OCI-LY3 (cell line): ENCODE measurements around the gene PPP1R15B.

Experiments
- H2AFZ ChIP-seq: fragments of 200-600, 300-600 bp; shearing (Covaris generic); 2 replicates; pipeline ENCODE4 v1.6.0; 2014; ENCODE audit warnings: antibody characterized with exemption, low read depth, low read length
- H3K27ac ChIP-seq: fragments of 200-600, 300-600 bp; sonication (generic); 2 replicates; pipeline ENCODE4 v1.5.1; 2014; ENCODE audit warnings: mild to moderate bottlenecking, low read length, moderate library complexity, mixed read lengths
- H3K27me3 ChIP-seq: fragments of 200-600, 300-600 bp; sonication (generic); 2 replicates; pipeline ENCODE4 v1.6.1; 2014; ENCODE audit warnings: low read depth, low read length, mixed read lengths
- H3K36me3 ChIP-seq: fragments of 200-600, 300-600 bp; sonication (generic); replicated peaks from 2 replicates; pipeline ENCODE3; 2014; ENCODE audit warnings: low read depth, low read length, mixed read lengths
- H3K4me1 ChIP-seq: fragments of 300-600, 200-600 bp; sonication (generic); 2 replicates; pipeline ENCODE4 v1.6.1; 2014; ENCODE audit warnings: low read length, mixed read lengths
- H3K4me2 ChIP-seq: fragments of 200-600, 300-600 bp; sonication (generic); 2 replicates; pipeline ENCODE4 v1.6.1; 2014; ENCODE audit warnings: low read length, mixed read lengths
- H3K4me3 ChIP-seq: fragments of 300-600, 200-600 bp; sonication (generic); 2 replicates; pipeline ENCODE4 v1.5.1; 2014; ENCODE audit warnings: antibody characterized with exemption, mild to moderate bottlenecking, low read length, moderate library complexity
- H3K79me2 ChIP-seq: fragments of 300-600, 200-600 bp; shearing (Covaris generic); 2 replicates; pipeline ENCODE4 v1.6.1; 2014; ENCODE audit warnings: mild to moderate bottlenecking, low read length, mixed read lengths
- H3K9ac ChIP-seq: fragments of 300-600, 200-600 bp; shearing (Covaris generic); 2 replicates; pipeline ENCODE4 v1.6.0; 2014; ENCODE audit warnings: mild to moderate bottlenecking, low read length, moderate library complexity
- H3K9me3 ChIP-seq: fragments of 200-600, 300-600 bp; shearing (Covaris generic); 2 replicates; pipeline ENCODE4 v1.6.1; 2014; ENCODE audit warnings: low read length, mixed read lengths; ENCODE audit not compliant: insufficient read depth
- H4K20me1 ChIP-seq: fragments of 200-600, 300-600 bp; sonication (generic); 2 replicates; pipeline ENCODE4 v1.6.1; 2016; ENCODE audit warnings: low read length, mixed read lengths; ENCODE audit not compliant: insufficient read depth
- EZH2phosphoT487 ChIP-seq: fragments of 200-600 bp; shearing (Covaris generic); IDR thresholded peaks from 2 replicates; pipeline ENCODE4 v1.6.1; 2018; ENCODE audit warnings: antibody characterized with exemption, mixed run types, low read depth
- TF ChIP-seq, protein P1 (sequence below): fragments of 200-600, 300-600 bp; sonication (generic); IDR thresholded peaks from 2 replicates; pipeline ENCODE4 v1.5.1; 2014; ENCODE audit warnings: antibody characterized with exemption, low read length, low read depth

Gene PPP1R15B

DNA sequence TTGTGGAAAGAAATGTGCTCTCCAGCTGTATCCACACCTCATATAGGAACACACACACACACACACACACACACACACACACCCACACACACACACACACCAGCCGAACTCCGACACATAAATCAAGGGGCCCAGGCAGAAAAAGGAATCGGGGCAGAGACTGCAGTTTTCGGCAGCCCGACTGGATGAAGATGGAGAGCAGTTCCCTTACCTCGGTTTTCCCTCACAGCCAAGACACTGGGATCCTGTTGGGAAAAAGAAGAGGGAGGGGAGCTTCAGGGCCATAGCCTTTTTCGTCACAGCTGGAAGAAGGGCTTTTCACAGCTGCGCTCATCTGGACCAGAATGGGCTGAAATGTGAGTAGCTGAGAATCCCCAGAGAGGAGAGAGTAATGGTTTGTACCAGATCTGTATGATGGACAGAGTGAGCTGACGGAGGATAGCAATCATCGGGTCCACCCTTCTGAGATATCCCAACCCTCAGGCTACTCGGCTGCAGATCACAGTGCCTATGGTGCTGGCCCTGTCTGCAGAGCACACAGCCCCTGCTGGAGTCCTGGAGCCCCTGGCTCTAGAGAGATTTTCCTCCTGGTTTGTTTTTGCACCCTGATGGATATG lies 45.3 kb upstream of the PPP1R15B start:
- H3K4me1 ChIP-seq: peaks cover 29% of the 10 kb centered on the region
- H4K20me1 ChIP-seq: no peaks in the 10 kb centered on the region
- H3K27me3 ChIP-seq: no peaks in the 10 kb centered on the region
- H3K4me2 ChIP-seq: no peak overlapping the region
- no peak overlapping the region for H3K27ac ChIP-seq
- no peak for TF ChIP-seq EZH2phosphoT487
- TF ChIP-seq, protein P1, sequence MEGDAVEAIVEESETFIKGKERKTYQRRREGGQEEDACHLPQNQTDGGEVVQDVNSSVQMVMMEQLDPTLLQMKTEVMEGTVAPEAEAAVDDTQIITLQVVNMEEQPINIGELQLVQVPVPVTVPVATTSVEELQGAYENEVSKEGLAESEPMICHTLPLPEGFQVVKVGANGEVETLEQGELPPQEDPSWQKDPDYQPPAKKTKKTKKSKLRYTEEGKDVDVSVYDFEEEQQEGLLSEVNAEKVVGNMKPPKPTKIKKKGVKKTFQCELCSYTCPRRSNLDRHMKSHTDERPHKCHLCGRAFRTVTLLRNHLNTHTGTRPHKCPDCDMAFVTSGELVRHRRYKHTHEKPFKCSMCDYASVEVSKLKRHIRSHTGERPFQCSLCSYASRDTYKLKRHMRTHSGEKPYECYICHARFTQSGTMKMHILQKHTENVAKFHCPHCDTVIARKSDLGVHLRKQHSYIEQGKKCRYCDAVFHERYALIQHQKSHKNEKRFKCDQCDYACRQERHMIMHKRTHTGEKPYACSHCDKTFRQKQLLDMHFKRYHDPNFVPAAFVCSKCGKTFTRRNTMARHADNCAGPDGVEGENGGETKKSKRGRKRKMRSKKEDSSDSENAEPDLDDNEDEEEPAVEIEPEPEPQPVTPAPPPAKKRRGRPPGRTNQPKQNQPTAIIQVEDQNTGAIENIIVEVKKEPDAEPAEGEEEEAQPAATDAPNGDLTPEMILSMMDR: no peak
- H3K79me2 ChIP-seq: no peaks in the 10 kb centered on the region
- peaks cover 35% of the 10 kb centered on the region for H3K36me3 ChIP-seq
- H3K9ac ChIP-seq: no peak overlapping the region
- no peaks in the 10 kb centered on the region for H3K9me3 ChIP-seq
- H3K4me3 ChIP-seq: no peak overlapping the region
- H2AFZ ChIP-seq: no peak overlapping the region

DNA sequence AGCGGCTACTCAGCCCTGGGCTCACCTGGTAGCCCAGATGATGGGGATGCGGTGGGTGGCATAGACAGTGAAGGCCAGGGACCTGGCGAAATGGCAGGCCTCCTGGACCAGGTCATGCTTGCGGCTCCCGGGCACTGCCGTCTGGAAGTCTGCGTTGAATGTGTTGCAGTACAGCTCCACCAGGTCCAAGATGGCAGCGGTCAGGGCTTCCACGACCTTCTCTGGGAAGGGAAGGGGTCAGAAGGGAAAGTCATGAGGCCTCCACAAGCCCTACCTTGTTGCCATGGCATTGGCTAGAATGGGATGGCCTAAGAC lies 44.2 kb upstream of the PPP1R15B start:
- no peaks in the 10 kb centered on the region for H4K20me1 ChIP-seq
- no peak overlapping the region for H3K9ac ChIP-seq
- no peak overlapping the region for H3K4me2 ChIP-seq
- peaks cover 42% of the 10 kb centered on the region for H3K36me3 ChIP-seq
- no peak overlapping the region for H2AFZ ChIP-seq
- H3K79me2 ChIP-seq: no peaks in the 10 kb centered on the region
- TF ChIP-seq, protein P1: no peak
- TF ChIP-seq EZH2phosphoT487: no peak
- peaks cover 41% of the 10 kb centered on the region for H3K4me1 ChIP-seq
- H3K27me3 ChIP-seq: no peaks in the 10 kb centered on the region
- H3K4me3 ChIP-seq: no peak overlapping the region
- H3K9me3 ChIP-seq: no peaks in the 10 kb centered on the region
- no peak overlapping the region for H3K27ac ChIP-seq

DNA sequence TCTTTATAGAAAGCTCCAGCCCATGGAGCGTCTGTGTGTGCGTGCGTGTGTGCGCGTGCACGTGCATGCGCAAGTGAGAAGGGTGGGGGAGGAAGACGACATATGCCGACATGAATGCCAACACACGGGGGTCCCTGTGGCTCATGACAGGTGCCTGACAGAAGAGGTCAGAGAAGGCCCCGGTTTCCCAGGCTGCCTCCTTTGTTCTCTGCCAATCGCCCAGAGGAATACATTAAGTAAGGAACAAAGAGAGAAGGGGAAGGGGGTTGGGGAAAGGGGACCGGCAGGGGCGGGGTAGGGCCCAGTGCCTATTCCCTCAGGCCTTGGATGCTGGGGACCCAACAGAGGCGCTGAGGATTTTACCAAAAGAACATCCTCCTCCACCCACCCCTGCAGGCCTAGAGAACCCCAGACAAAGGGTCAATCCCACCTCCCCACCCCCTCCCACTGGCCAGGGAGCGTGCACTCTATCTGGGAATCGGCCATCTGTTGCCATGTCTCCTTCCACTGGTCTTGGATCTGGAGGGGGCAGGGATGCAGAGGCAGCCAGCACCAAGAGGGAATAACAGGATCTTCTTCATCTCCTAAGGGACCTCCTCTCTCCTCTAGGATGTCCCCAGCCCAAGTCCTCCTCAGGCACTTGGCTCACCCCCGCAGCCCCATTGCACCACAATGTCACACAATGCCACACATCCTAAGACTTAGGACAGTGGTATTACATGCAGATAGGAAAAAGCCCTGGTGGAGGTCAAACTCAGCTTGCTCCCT lies 43.6 kb upstream of the PPP1R15B start:
- H3K27ac ChIP-seq: no peak overlapping the region
- H3K4me3 ChIP-seq: no peak overlapping the region
- no peaks in the 10 kb centered on the region for H4K20me1 ChIP-seq
- TF ChIP-seq EZH2phosphoT487: no peak
- H3K9ac ChIP-seq: no peak overlapping the region
- H3K27me3 ChIP-seq: no peaks in the 10 kb centered on the region
- H2AFZ ChIP-seq: no peak overlapping the region
- H3K36me3 ChIP-seq: peaks cover 36% of the 10 kb centered on the region
- H3K9me3 ChIP-seq: no peaks in the 10 kb centered on the region
- peaks cover 46% of the 10 kb centered on the region for H3K4me1 ChIP-seq
- no peaks in the 10 kb centered on the region for H3K79me2 ChIP-seq
- H3K4me2 ChIP-seq: no peak overlapping the region

DNA sequence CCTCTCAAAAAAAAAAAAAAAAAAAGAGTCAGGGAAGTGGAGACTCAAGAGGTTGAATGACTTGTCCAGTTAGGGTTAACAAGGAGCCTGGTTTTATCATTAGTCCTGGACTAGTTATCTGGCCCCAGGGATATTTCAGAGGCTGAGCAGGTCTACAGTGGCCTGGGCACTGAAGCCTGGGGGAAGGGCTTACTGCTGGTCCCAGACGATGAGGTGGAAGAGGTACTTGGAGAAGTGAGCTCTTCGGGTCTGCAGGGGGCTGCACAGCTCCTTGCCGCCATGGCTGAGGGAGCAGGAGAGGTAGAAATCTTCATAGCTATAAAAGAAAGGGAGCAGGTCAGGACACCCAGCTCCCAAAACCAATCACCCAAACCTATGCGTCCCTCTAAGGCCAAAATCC lies 42.9 kb upstream of the PPP1R15B start:
- H3K4me1 ChIP-seq: peaks cover 54% of the 10 kb centered on the region
- H3K27ac ChIP-seq: 0 out of 2 replicates have a peak overlapping the region, but pooled peaks have one; percentile 12
- no peak overlapping the region for H3K9ac ChIP-seq

More for the DNA sequence above, 42.9 kb upstream of the PPP1R15B start:
- Histone ChIP-seq H3K79me2 (no peaks in the 10 kb centered on the region), H3K27me3 (no peaks in the 10 kb centered on the region), H3K9me3 (no peaks in the 10 kb centered on the region), H3K36me3 (peaks cover 36% of the 10 kb centered on the region), H3K4me3 (no peak overlapping the region), H3K4me2 (no peak overlapping the region), H4K20me1 (no peaks in the 10 kb centered on the region), H2AFZ (no peak overlapping the region)
- TF ChIP-seq, protein P1: no peak
- TF ChIP-seq EZH2phosphoT487: no peak
